T-helper 22 cell (primary cell): ENCODE data around the gene VENTX.

Experiments used
- DNase-seq: peaks from one replicate; pipeline ENCODE4 v3.0.0-alpha.2; 2020; ENCODE audit warnings: low read depth

VENTX gene

GRCh38 chr10:133289761-133290160, 52.1 kb downstream of the VENTX start:
- no peak for DNase-seq
